Measurements from ENCODE around the gene ALG14. TPM values are rescaled to one million over a fixed set of nuclear protein-coding genes. Genes with fewer than 3 reads are reported as not detected.

ALG14 gene
- total RNA-seq, 1 donor from 2014 or later = 5.0 TPM

DNA sequence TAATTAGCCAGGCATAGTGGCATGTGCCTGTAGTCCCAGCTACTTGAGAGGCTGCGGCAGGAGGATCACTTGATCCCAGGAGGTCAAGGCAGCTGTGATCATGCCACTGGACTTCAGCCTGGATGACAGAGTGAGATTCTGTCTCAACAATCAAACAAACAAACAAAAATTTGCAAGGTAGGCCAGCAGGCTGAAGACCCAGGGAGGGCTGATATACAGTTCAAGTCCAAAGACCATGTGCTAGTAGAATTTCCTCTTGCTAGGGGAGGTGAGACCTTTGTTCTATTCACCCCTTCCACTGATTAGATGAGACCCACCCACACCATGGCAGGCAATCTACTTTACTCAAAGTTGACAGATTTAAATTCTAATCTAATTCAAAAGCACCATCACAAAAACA lies 114.7 kb downstream of the ALG14 start:
- TF ChIP-seq, protein P1, sequence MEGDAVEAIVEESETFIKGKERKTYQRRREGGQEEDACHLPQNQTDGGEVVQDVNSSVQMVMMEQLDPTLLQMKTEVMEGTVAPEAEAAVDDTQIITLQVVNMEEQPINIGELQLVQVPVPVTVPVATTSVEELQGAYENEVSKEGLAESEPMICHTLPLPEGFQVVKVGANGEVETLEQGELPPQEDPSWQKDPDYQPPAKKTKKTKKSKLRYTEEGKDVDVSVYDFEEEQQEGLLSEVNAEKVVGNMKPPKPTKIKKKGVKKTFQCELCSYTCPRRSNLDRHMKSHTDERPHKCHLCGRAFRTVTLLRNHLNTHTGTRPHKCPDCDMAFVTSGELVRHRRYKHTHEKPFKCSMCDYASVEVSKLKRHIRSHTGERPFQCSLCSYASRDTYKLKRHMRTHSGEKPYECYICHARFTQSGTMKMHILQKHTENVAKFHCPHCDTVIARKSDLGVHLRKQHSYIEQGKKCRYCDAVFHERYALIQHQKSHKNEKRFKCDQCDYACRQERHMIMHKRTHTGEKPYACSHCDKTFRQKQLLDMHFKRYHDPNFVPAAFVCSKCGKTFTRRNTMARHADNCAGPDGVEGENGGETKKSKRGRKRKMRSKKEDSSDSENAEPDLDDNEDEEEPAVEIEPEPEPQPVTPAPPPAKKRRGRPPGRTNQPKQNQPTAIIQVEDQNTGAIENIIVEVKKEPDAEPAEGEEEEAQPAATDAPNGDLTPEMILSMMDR (conservative IDR thresholded peaks at IDR 0.05) = no peak
- no peak overlapping the region for H3K27ac Mint-ChIP-seq
- peaks cover 45% of the 10 kb centered on the region for H3K4me1 Mint-ChIP-seq (ENCODE audit: unreplicated experiment)
- no peak overlapping the region for H3K4me3 Mint-ChIP-seq
- no peaks in the 10 kb centered on the region for H3K36me3 Mint-ChIP-seq
- H3K27me3 Mint-ChIP-seq = no peaks in the 10 kb centered on the region
- H3K9me3 Mint-ChIP-seq = peaks cover 6% of the 10 kb centered on the region
- no peak for DNase-seq (ENCODE audit: extremely low spot score, unreplicated experiment)

GRCh38 chr1:94955767-94956632 lies 116.8 kb downstream of the ALG14 start:
- peaks cover 6% of the 10 kb centered on the region for H3K9me3 Mint-ChIP-seq
- no peak for DNase-seq (ENCODE audit: extremely low spot score, unreplicated experiment)
- no peak overlapping the region for H3K4me3 Mint-ChIP-seq
- peaks cover 49% of the 10 kb centered on the region for H3K4me1 Mint-ChIP-seq (ENCODE audit: unreplicated experiment)
- H3K36me3 Mint-ChIP-seq = no peaks in the 10 kb centered on the region
- no peaks in the 10 kb centered on the region for H3K27me3 Mint-ChIP-seq
- peak overlapping the region; percentile 49 for H3K27ac Mint-ChIP-seq
- TF ChIP-seq, protein P1 (conservative IDR thresholded peaks at IDR 0.05) = no peak

GRCh38 chr1:94954263-94955220 lies 118.2 kb downstream of the ALG14 start:
- Mint-ChIP-seq H3K36me3 (no peaks in the 10 kb centered on the region), H3K9me3 (peaks cover 6% of the 10 kb centered on the region), H3K27me3 (no peaks in the 10 kb centered on the region), H3K27ac (peak overlapping the region; percentile 5), H3K4me1 (ENCODE audit: unreplicated experiment) (peaks cover 63% of the 10 kb centered on the region), H3K4me3 (peak overlapping the region; percentile 29)
- DNase-seq (ENCODE audit: extremely low spot score, unreplicated experiment) = no peak
- TF ChIP-seq, protein P1 (conservative IDR thresholded peaks at IDR 0.05) = no peak

DNA sequence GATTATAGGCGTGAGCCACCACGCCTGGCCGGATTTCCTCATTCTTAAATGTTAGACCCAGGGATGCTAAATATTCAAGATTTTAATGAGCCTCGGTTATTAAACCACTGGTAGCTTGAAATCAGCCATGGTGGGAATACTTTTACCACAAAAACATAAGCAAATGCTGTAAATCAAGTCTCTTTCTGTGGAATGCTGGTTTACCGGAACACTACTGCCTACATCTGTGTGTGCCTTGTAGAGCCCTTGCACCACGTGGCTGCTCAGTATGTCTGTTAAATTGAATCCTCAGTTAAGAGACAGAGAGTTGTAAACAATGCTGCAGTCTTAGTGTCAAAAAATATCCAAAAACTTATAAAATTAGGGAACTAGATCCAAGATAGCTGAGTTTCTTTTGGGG lies 119.0 kb downstream of the ALG14 start:
- Mint-ChIP-seq H3K9me3 (peaks cover 6% of the 10 kb centered on the region), H3K27ac (peak overlapping the region; percentile 5), H3K27me3 (no peaks in the 10 kb centered on the region), H3K4me1 (ENCODE audit: unreplicated experiment) (peaks cover 63% of the 10 kb centered on the region), H3K4me3 (no peak overlapping the region), H3K36me3 (no peaks in the 10 kb centered on the region)
- TF ChIP-seq, protein P1 (conservative IDR thresholded peaks at IDR 0.05) = no peak
- DNase-seq (ENCODE audit: extremely low spot score, unreplicated experiment) = no peak

DNA sequence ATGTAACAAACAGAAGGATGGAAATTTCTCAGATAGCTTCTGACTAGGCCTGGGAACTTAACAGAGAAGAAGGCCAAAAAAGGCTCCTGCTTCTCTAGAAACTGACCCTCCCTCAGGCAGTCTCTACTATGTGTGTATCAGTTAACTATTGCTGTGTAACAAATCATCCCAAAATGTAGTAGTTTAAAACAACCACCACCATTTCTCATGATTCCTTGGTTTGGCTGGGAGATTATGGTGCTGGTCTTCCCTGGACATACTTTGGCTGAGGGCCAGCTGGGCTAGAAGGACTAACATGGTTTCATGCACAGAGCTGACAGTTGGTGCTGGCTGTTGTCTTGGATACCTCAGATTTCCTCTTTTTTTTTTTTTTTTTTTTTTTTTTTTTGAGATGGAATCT lies 119.6 kb downstream of the ALG14 start:
- no peaks in the 10 kb centered on the region for H3K27me3 Mint-ChIP-seq
- TF ChIP-seq, protein P1 (conservative IDR thresholded peaks at IDR 0.05) = no peak
- no peak overlapping the region for H3K4me3 Mint-ChIP-seq
- peaks cover 57% of the 10 kb centered on the region for H3K4me1 Mint-ChIP-seq (ENCODE audit: unreplicated experiment)
- H3K27ac Mint-ChIP-seq = no peak overlapping the region
- peaks cover 6% of the 10 kb centered on the region for H3K9me3 Mint-ChIP-seq
- no peaks in the 10 kb centered on the region for H3K36me3 Mint-ChIP-seq
- DNase-seq (ENCODE audit: extremely low spot score, unreplicated experiment) = no peak
